ENCODE measurements around the gene MOB3B.

The MOB3B gene

GRCh38 chr9:27398982-27399653 is 130.5 kb downstream of the MOB3B start:
- DNase-seq (ENCODE audit: low read depth), result no peak
- in situ Hi-C loops (cut with HindIII; ENCODE audit: low sequenced_read_pairs), result no loop called here
- TF ChIP-seq, protein P1, sequence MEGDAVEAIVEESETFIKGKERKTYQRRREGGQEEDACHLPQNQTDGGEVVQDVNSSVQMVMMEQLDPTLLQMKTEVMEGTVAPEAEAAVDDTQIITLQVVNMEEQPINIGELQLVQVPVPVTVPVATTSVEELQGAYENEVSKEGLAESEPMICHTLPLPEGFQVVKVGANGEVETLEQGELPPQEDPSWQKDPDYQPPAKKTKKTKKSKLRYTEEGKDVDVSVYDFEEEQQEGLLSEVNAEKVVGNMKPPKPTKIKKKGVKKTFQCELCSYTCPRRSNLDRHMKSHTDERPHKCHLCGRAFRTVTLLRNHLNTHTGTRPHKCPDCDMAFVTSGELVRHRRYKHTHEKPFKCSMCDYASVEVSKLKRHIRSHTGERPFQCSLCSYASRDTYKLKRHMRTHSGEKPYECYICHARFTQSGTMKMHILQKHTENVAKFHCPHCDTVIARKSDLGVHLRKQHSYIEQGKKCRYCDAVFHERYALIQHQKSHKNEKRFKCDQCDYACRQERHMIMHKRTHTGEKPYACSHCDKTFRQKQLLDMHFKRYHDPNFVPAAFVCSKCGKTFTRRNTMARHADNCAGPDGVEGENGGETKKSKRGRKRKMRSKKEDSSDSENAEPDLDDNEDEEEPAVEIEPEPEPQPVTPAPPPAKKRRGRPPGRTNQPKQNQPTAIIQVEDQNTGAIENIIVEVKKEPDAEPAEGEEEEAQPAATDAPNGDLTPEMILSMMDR (IDR thresholded peaks at IDR 0.05; ENCODE audit: low read depth, low read length, missing control alignments), result no peak
- H3K4me3 ChIP-seq (ENCODE audit: low read depth, low read length), result no peak overlapping the region

DNA sequence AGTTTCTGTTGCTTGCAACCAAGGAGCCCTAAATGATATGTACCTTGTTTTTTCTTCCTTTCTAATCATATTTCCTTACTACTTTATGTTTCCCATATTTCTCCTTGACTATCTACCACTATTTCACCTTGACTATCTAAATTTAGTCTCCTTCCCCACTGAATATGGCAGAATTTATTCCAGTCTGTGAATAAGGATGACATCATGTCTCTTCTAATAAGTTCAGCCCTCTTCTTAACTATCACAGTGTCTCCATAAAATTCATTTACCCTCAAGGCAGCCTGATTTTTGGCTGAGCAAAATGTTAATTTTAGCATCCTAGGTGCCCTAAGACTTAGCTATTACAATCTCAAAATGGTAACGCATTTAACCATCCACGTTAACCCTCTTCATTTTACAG is 133.1 kb downstream of the MOB3B start:
- TF ChIP-seq, protein P1 (IDR thresholded peaks at IDR 0.05; ENCODE audit: low read depth, low read length, missing control alignments), result no peak
- no peak for DNase-seq (ENCODE audit: low read depth)
- H3K4me3 ChIP-seq (ENCODE audit: low read depth, low read length), result no peak overlapping the region
- in situ Hi-C loops (cut with HindIII; ENCODE audit: low sequenced_read_pairs), result no loop called here

- TF ChIP-seq, protein P1 (IDR thresholded peaks at IDR 0.05; ENCODE audit: low read depth, low read length, missing control alignments), result no peak
- in situ Hi-C loops (cut with HindIII; ENCODE audit: low sequenced_read_pairs), result no loop called here
- no peak overlapping the region for H3K4me3 ChIP-seq (ENCODE audit: low read depth, low read length)
- DNase-seq (ENCODE audit: low read depth), result no peak
Observed at GRCh38 chr9:27395484-27395921, 134.1 kb downstream of the MOB3B start.

GRCh38 chr9:27394826-27395201 is 134.8 kb downstream of the MOB3B start:
- no peak overlapping the region for H3K4me3 ChIP-seq (ENCODE audit: low read depth, low read length)
- no peak for DNase-seq (ENCODE audit: low read depth)
- in situ Hi-C loops (cut with HindIII; ENCODE audit: low sequenced_read_pairs), result no loop called here
- TF ChIP-seq, protein P1 (IDR thresholded peaks at IDR 0.05; ENCODE audit: low read depth, low read length, missing control alignments), result no peak

GRCh38 chr9:27394154-27394825 is 135.3 kb downstream of the MOB3B start:
- in situ Hi-C loops (cut with HindIII; ENCODE audit: low sequenced_read_pairs), result no loop called here
- no peak overlapping the region for H3K4me3 ChIP-seq (ENCODE audit: low read depth, low read length)
- DNase-seq (ENCODE audit: low read depth), result no peak
- TF ChIP-seq, protein P1 (IDR thresholded peaks at IDR 0.05; ENCODE audit: low read depth, low read length, missing control alignments), result no peak

DNA sequence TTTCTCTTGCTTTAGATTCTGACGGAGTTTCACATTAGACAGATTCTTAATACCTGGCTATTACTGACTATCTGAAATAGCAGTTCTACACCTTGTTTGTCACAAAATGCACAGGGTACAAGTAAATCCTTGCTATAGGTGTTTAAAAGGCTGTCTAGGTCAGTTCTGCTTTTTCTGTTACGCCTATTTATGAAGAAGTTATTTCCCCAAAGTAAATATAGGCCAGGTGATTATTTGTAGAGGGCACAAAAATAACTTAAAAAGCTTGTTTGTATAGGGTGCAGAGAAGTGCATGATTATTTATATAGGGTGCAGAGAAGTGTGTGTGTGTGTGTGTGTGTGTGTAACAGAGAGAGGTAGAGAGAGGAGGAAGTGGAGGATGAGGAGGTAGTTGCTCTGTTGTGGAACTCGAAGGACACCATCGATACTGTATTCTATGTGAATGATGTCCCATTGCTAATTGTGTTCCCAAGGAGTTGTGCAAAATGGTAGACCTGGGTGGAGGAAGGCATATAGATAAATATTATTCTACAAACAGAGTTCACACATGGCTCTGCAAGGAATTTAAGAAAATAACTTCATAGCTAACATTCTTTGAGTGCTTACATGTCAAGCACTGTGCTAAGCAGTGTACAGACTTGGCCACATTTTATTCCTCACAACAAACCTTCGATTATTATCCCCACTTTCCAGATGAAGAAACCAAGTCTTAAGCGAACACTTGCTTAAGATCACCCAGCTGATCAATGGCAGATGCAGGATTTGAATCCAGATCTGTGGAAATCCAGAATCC is 136.4 kb downstream of the MOB3B start:
- in situ Hi-C loops (cut with HindIII; ENCODE audit: low sequenced_read_pairs), result no loop called here
- TF ChIP-seq, protein P1 (IDR thresholded peaks at IDR 0.05; ENCODE audit: low read depth, low read length, missing control alignments), result no peak
- DNase-seq (ENCODE audit: low read depth), result no peak
- H3K4me3 ChIP-seq (ENCODE audit: low read depth, low read length), result no peak overlapping the region

Data from astrocyte of the cerebellum (primary cell).